ENCODE measurements around the gene MFSD12.
"Not testable (repeated sequence)": the region's sequence is repeated elsewhere in the genome, so short reads cannot be mapped to it uniquely, and the experiment has no call there.

The MFSD12 gene

GRCh38 chr19:3584036-3584802, 26.8 kb upstream of the MFSD12 start:
- not testable (repeated sequence) for DNase-seq

GRCh38 chr19:3581792-3582191, 24.4 kb upstream of the MFSD12 start:
- DNase-seq: not testable (repeated sequence)

GRCh38 chr19:3580156-3580934, 23.0 kb upstream of the MFSD12 start:
- DNase-seq: no peak

GRCh38 chr19:3578390-3578789, 21.0 kb upstream of the MFSD12 start:
- no peak for DNase-seq

- DNase-seq: no peak
Observed at GRCh38 chr19:3577723-3578344, 20.4 kb upstream of the MFSD12 start.

- DNase-seq: no peak
Observed at GRCh38 chr19:3576696-3577443, 19.5 kb upstream of the MFSD12 start.

GRCh38 chr19:3575949-3576673, 18.7 kb upstream of the MFSD12 start:
- DNase-seq: no peak

- DNase-seq: no peak
Observed at GRCh38 chr19:3575260-3575741, 17.9 kb upstream of the MFSD12 start.

GRCh38 chr19:3573858-3574637, 16.7 kb upstream of the MFSD12 start:
- DNase-seq: no peak

- DNase-seq: no peak
Observed at GRCh38 chr19:3573162-3573857, 15.9 kb upstream of the MFSD12 start.

- no peak for DNase-seq
Observed at GRCh38 chr19:3572855-3573161, 15.4 kb upstream of the MFSD12 start, which contains the start of gene HMG20B. Gene HMG20B (plus strand): TSS chr19:3572944. CDS start chr19:3573310, 366 bp downstream.

- DNase-seq: peak; percentile 95
Observed at GRCh38 chr19:3572132-3572854, 14.9 kb upstream of the MFSD12 start.

- no peak for DNase-seq
Observed at GRCh38 chr19:3570606-3571011, 13.2 kb upstream of the MFSD12 start.

- DNase-seq: not testable (repeated sequence)
Observed at GRCh38 chr19:3570042-3570441, 12.7 kb upstream of the MFSD12 start.

- DNase-seq: no peak
Observed at GRCh38 chr19:3565139-3565538, 7.8 kb upstream of the MFSD12 start.

GRCh38 chr19:3563709-3564524, 6.5 kb upstream of the MFSD12 start:
- no peak for DNase-seq

- DNase-seq: no peak
Observed at GRCh38 chr19:3556978-3557460, 367 bp downstream of the MFSD12 start.

- no peak for DNase-seq
Observed at GRCh38 chr19:3556423-3556977, 886 bp downstream of the MFSD12 start.

All from NCI-H2227 treated with DMSO at 0.1 percent for 48 hours (cell line).